Hematopoietic multipotent progenitor cell treated with erythropoietin and hydrocortisone succinate and interleukin-3 and kit ligand, for 8 days (in vitro differentiated cells): ENCODE results near the gene IVD.
A peak's percentile ranks its signal among the peaks of the same experiment; 100 is the strongest.

Experiments used
- DNase-seq: peaks from one replicate; pipeline ENCODE4 v3.0.0-alpha.2; 2015

Gene IVD

GRCh38 chr15:40416056-40416455, 10.5 kb downstream of the IVD start:
- no peak for DNase-seq

GRCh38 chr15:40418126-40418525, 12.5 kb downstream of the IVD start:
- DNase-seq: no peak

- no peak for DNase-seq
Measured at GRCh38 chr15:40420071-40420713, 14.6 kb downstream of the IVD start.

GRCh38 chr15:40420793-40421192, 15.2 kb downstream of the IVD start:
- DNase-seq: peak; percentile 9

GRCh38 chr15:40421246-40422157, 15.9 kb downstream of the IVD start:
- DNase-seq: peak; percentile 72

GRCh38 chr15:40424483-40425115, 19.0 kb downstream of the IVD start:
- no peak for DNase-seq

- no peak for DNase-seq
Measured at GRCh38 chr15:40425681-40426080, 20.1 kb downstream of the IVD start.

- DNase-seq: peak; percentile 92
Measured at GRCh38 chr15:40427188-40427587, 21.6 kb downstream of the IVD start.

- DNase-seq: no peak
Measured at GRCh38 chr15:40428185-40428584, 22.6 kb downstream of the IVD start.

- DNase-seq: no peak
Measured at GRCh38 chr15:40429068-40429710, 23.6 kb downstream of the IVD start.

GRCh38 chr15:40430271-40430805, 24.7 kb downstream of the IVD start:
- DNase-seq: peak; percentile 77

- no peak for DNase-seq
Measured at GRCh38 chr15:40435023-40435709, 29.6 kb downstream of the IVD start.

- DNase-seq: peak; percentile 12
Measured at GRCh38 chr15:40435710-40436089, 30.1 kb downstream of the IVD start.

- DNase-seq: peak; percentile 62
Measured at GRCh38 chr15:40436116-40436891, 30.7 kb downstream of the IVD start.

GRCh38 chr15:40436892-40437751, 31.5 kb downstream of the IVD start:
- DNase-seq: peak; percentile 25

- DNase-seq: no peak
Measured at GRCh38 chr15:40437752-40438687, 32.4 kb downstream of the IVD start.

- no peak for DNase-seq
Measured at GRCh38 chr15:40438712-40439111, 33.1 kb downstream of the IVD start.

GRCh38 chr15:40439461-40439959, 33.9 kb downstream of the IVD start:
- peak; percentile 67 for DNase-seq
